ENCODE data around the gene CTXN2.

DNA sequence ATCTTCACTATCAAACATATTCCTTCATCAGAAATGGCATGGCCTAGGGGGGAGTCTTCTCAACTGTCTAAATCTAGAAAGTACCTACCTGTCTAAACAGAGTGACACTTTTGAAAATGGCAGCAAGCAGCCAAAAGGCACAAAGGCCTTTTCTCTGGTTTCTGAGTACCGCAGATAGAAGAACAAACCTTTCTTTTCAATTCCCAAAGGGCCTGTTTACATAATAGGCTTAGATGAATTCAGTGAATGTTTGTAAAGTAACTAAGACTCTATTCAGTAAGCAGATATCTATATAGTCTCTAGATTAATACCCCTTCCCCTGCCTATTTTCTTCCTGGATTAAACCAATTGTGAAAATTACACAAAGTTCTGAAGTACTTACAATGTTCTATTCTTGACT, 20.5 kb upstream of the CTXN2 start:
- TF ChIP-seq, protein P1, sequence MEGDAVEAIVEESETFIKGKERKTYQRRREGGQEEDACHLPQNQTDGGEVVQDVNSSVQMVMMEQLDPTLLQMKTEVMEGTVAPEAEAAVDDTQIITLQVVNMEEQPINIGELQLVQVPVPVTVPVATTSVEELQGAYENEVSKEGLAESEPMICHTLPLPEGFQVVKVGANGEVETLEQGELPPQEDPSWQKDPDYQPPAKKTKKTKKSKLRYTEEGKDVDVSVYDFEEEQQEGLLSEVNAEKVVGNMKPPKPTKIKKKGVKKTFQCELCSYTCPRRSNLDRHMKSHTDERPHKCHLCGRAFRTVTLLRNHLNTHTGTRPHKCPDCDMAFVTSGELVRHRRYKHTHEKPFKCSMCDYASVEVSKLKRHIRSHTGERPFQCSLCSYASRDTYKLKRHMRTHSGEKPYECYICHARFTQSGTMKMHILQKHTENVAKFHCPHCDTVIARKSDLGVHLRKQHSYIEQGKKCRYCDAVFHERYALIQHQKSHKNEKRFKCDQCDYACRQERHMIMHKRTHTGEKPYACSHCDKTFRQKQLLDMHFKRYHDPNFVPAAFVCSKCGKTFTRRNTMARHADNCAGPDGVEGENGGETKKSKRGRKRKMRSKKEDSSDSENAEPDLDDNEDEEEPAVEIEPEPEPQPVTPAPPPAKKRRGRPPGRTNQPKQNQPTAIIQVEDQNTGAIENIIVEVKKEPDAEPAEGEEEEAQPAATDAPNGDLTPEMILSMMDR (IDR thresholded peaks at IDR 0.05; ENCODE audit: low read depth, low read length, poor library complexity, severe bottlenecking) = no peak
- no peak for TF ChIP-seq EZH2phosphoT487 (IDR thresholded peaks at IDR 0.05; ENCODE audit: borderline replicate concordance, low read length)

All from DOHH2 (cell line).